Type B pancreatic cell (in vitro differentiated cells): ENCODE measurements around the gene FRMD5. TPM values are rescaled to one million over a fixed set of nuclear protein-coding genes. Genes with fewer than 3 reads are reported as not detected.
A peak's percentile ranks its signal among the peaks of the same experiment; 100 is the strongest.

Experiments
- DNase-seq: peaks from one replicate; pipeline ENCODE4 v3.0.0; 2021; ENCODE audit warnings: mixed read lengths; ENCODE audit not compliant: unreplicated experiment; ENCODE audit errors: extremely low spot score
- H3K27ac Mint-ChIP-seq: 2 replicates; pipeline ENCODE4 v1.8.0; 2021; ENCODE audit warnings: mild to moderate bottlenecking, mixed read lengths
- H3K27me3 Mint-ChIP-seq: 2 replicates; pipeline ENCODE4 v1.8.0; 2021; ENCODE audit warnings: mixed read lengths
- H3K36me3 Mint-ChIP-seq: 2 replicates; pipeline ENCODE4 v1.8.0; 2021; ENCODE audit warnings: mixed read lengths
- H3K4me1 Mint-ChIP-seq: one replicate; pipeline ENCODE4 v1.8.0; 2021; ENCODE audit warnings: mixed read lengths; ENCODE audit not compliant: unreplicated experiment
- H3K4me3 Mint-ChIP-seq: 2 replicates; pipeline ENCODE4 v1.8.0; 2021; ENCODE audit warnings: mild to moderate bottlenecking, mixed read lengths
- H3K9me3 Mint-ChIP-seq: 2 replicates; pipeline ENCODE4 v1.8.0; 2021; ENCODE audit warnings: mixed read lengths
- CTCF ChIP-seq: fragments of 200-600 bp; sonication (generic); conservative IDR thresholded peaks from 2 replicates; pipeline ENCODE4 v1.5.0; 2021; ENCODE audit warnings: antibody characterized with exemption, mild to moderate bottlenecking
- total RNA-seq: library from RNA; stranded (reverse); gene quantifications from 2 replicates; pipeline ENCODE4 v1.2.1, GENCODE V29; 2021; ENCODE audit warnings: low replicate concordance

The FRMD5 gene
- total RNA-seq, 1 donor from 2014 or later: 3.8 TPM

- H3K4me1 Mint-ChIP-seq: no peaks in the 10 kb centered on the region
Observed at GRCh38 chr15:44132057-44132456, 63.0 kb downstream of the FRMD5 start.

GRCh38 chr15:44130778-44131177 lies 64.3 kb downstream of the FRMD5 start:
- Mint-ChIP-seq H3K4me3 (no peak overlapping the region), H3K36me3 (no peaks in the 10 kb centered on the region), H3K4me1 (no peaks in the 10 kb centered on the region), H3K9me3 (no peaks in the 10 kb centered on the region), H3K27me3 (peaks cover 4% of the 10 kb centered on the region), H3K27ac (no peak overlapping the region)
- DNase-seq: no peak
- TF ChIP-seq CTCF: peak; percentile 38

More at GRCh38 chr15:44132057-44132456, 63.0 kb downstream of the FRMD5 start:
- no peaks in the 10 kb centered on the region for H3K36me3 Mint-ChIP-seq
- H3K4me3 Mint-ChIP-seq: no peak overlapping the region
- H3K27me3 Mint-ChIP-seq: peaks cover 4% of the 10 kb centered on the region
- DNase-seq: no peak
- no peaks in the 10 kb centered on the region for H3K9me3 Mint-ChIP-seq
- no peak for TF ChIP-seq CTCF
- no peak overlapping the region for H3K27ac Mint-ChIP-seq

GRCh38 chr15:44129911-44130310 lies 65.2 kb downstream of the FRMD5 start:
- no peaks in the 10 kb centered on the region for H3K9me3 Mint-ChIP-seq
- H3K36me3 Mint-ChIP-seq: no peaks in the 10 kb centered on the region
- no peaks in the 10 kb centered on the region for H3K4me1 Mint-ChIP-seq
- DNase-seq: no peak
- no peak overlapping the region for H3K4me3 Mint-ChIP-seq
- H3K27ac Mint-ChIP-seq: no peak overlapping the region
- H3K27me3 Mint-ChIP-seq: peaks cover 4% of the 10 kb centered on the region
- no peak for TF ChIP-seq CTCF

GRCh38 chr15:44128443-44128842 lies 66.6 kb downstream of the FRMD5 start:
- DNase-seq: no peak
- H3K9me3 Mint-ChIP-seq: no peaks in the 10 kb centered on the region
- no peaks in the 10 kb centered on the region for H3K4me1 Mint-ChIP-seq
- TF ChIP-seq CTCF: no peak
- H3K4me3 Mint-ChIP-seq: no peak overlapping the region
- no peaks in the 10 kb centered on the region for H3K36me3 Mint-ChIP-seq
- H3K27ac Mint-ChIP-seq: no peak overlapping the region
- H3K27me3 Mint-ChIP-seq: peaks cover 4% of the 10 kb centered on the region

GRCh38 chr15:44125879-44126278 lies 69.2 kb downstream of the FRMD5 start:
- Mint-ChIP-seq H3K9me3 (no peaks in the 10 kb centered on the region), H3K4me3 (no peak overlapping the region), H3K4me1 (no peaks in the 10 kb centered on the region), H3K36me3 (no peaks in the 10 kb centered on the region), H3K27me3 (peaks cover 4% of the 10 kb centered on the region), H3K27ac (no peak overlapping the region)
- no peak for TF ChIP-seq CTCF
- no peak for DNase-seq

GRCh38 chr15:44102675-44103254 lies 92.3 kb downstream of the FRMD5 start:
- no peaks in the 10 kb centered on the region for H3K27me3 Mint-ChIP-seq
- no peaks in the 10 kb centered on the region for H3K9me3 Mint-ChIP-seq
- H3K27ac Mint-ChIP-seq: no peak overlapping the region
- no peak for TF ChIP-seq CTCF
- H3K4me1 Mint-ChIP-seq: peaks cover 5% of the 10 kb centered on the region
- DNase-seq: no peak
- no peak overlapping the region for H3K4me3 Mint-ChIP-seq
- no peaks in the 10 kb centered on the region for H3K36me3 Mint-ChIP-seq
